BLaER1 (cell line): ENCODE results near the gene GFER.
A peak's percentile ranks its signal among the peaks of the same experiment; 100 is the strongest.

Experiments
- H3K27ac ChIP-seq: shearing (Covaris generic); formaldehyde crosslinking; 2 replicates; pipeline ENCODE4 v1.8.1; 2022
- H3K27me3 ChIP-seq: shearing (Covaris generic); formaldehyde crosslinking; 2 replicates; pipeline ENCODE4 v1.8.1; 2022
- H3K36me3 ChIP-seq: shearing (Covaris generic); formaldehyde crosslinking; 2 replicates; pipeline ENCODE4 v1.8.1; 2022
- H3K4me1 ChIP-seq: shearing (Covaris generic); formaldehyde crosslinking; 2 replicates; pipeline ENCODE4 v1.8.1; 2022
- H3K4me2 ChIP-seq: shearing (Covaris generic); formaldehyde crosslinking; 2 replicates; pipeline ENCODE4 v1.8.1; 2022
- H3K4me3 ChIP-seq: shearing (Covaris generic); formaldehyde crosslinking; 2 replicates; pipeline ENCODE4 v1.8.1; 2022
- H3K9ac ChIP-seq: shearing (Covaris generic); formaldehyde crosslinking; 2 replicates; pipeline ENCODE4 v1.8.1; 2022
- H3K9me3 ChIP-seq: shearing (Covaris generic); formaldehyde crosslinking; 2 replicates; pipeline ENCODE4 v1.8.1; 2022
- H4K20me1 ChIP-seq: shearing (Covaris generic); formaldehyde crosslinking; 2 replicates; pipeline ENCODE4 v1.8.1; 2022
- Cebpa-rat ChIP-seq: shearing (Covaris generic); IDR thresholded peaks from 2 replicates; pipeline ENCODE4 v1.8.1; 2022

Gene GFER

GRCh38 chr16:1965396-1966001, 18.5 kb upstream of the GFER start:
- Histone ChIP-seq H3K4me1 (peaks cover 48% of the 10 kb centered on the region), H3K36me3 (peaks cover 40% of the 10 kb centered on the region), H3K4me2 (peak overlapping the region; percentile 98), H3K27me3 (no peaks in the 10 kb centered on the region), H3K9ac (peak overlapping the region; percentile 97), H3K27ac (peak overlapping the region; percentile 96), H4K20me1 (peaks cover 40% of the 10 kb centered on the region), H3K4me3 (peak overlapping the region; percentile 90), H3K9me3 (no peaks in the 10 kb centered on the region)
- TF ChIP-seq Cebpa-rat: no peak

- no peaks in the 10 kb centered on the region for H3K9me3 ChIP-seq
- peak within 1 kb of the TSS; percentile 96 for H3K27ac ChIP-seq
- H4K20me1 ChIP-seq: peaks cover 30% of the 10 kb centered on the region
- peak within 1 kb of the TSS; percentile 97 for H3K9ac ChIP-seq
- H3K4me3 ChIP-seq: peak within 1 kb of the TSS; percentile 90
- peaks cover 35% of the 10 kb centered on the region for H3K36me3 ChIP-seq
- peaks cover 48% of the 10 kb centered on the region for H3K4me1 ChIP-seq
- no peak for TF ChIP-seq Cebpa-rat
- H3K4me2 ChIP-seq: peak within 1 kb of the TSS; percentile 98
- H3K27me3 ChIP-seq: no peaks in the 10 kb centered on the region
Observed at GRCh38 chr16:1966460-1966859, 17.5 kb upstream of the GFER start, which contains the start of gene RNF151. RNF151 (plus strand) TSS chr16:1966856; CDS start chr16:1966882, 26 bp downstream.

- no peak overlapping the region for H3K4me2 ChIP-seq
- no peaks in the 10 kb centered on the region for H3K9me3 ChIP-seq
- H3K27me3 ChIP-seq: no peaks in the 10 kb centered on the region
- no peak overlapping the region for H3K27ac ChIP-seq
- peaks cover 16% of the 10 kb centered on the region for H3K36me3 ChIP-seq
- no peak overlapping the region for H3K9ac ChIP-seq
- H3K4me1 ChIP-seq: peaks cover 39% of the 10 kb centered on the region
- H4K20me1 ChIP-seq: peaks cover 25% of the 10 kb centered on the region
- no peak overlapping the region for H3K4me3 ChIP-seq
- no peak for TF ChIP-seq Cebpa-rat
Observed at GRCh38 chr16:1968146-1968953, 15.6 kb upstream of the GFER start.

- TF ChIP-seq Cebpa-rat: no peak
- Histone ChIP-seq H3K4me3 (peak within 1 kb of the TSS; percentile 100), H4K20me1 (peaks cover 42% of the 10 kb centered on the region), H3K27ac (peak within 1 kb of the TSS; percentile 92), H3K27me3 (no peaks in the 10 kb centered on the region), H3K4me2 (peak within 1 kb of the TSS; percentile 99), H3K9ac (peak within 1 kb of the TSS; percentile 92), H3K4me1 (peaks cover 27% of the 10 kb centered on the region), H3K36me3 (peaks cover 38% of the 10 kb centered on the region), H3K9me3 (no peaks in the 10 kb centered on the region)
Observed at GRCh38 chr16:1971796-1972489, 12.1 kb upstream of the GFER start, which contains the start of gene TBL3. TBL3 (plus strand) TSS chr16:1972053; CDS start chr16:1972165, 112 bp downstream.

GRCh38 chr16:1972490-1972877, 11.5 kb upstream of the GFER start:
- H3K27ac ChIP-seq: peak overlapping the region; percentile 92
- peak overlapping the region; percentile 99 for H3K4me2 ChIP-seq
- peak overlapping the region; percentile 92 for H3K9ac ChIP-seq
- no peaks in the 10 kb centered on the region for H3K27me3 ChIP-seq
- H4K20me1 ChIP-seq: peaks cover 43% of the 10 kb centered on the region
- peaks cover 40% of the 10 kb centered on the region for H3K36me3 ChIP-seq
- peaks cover 27% of the 10 kb centered on the region for H3K4me1 ChIP-seq
- no peak for TF ChIP-seq Cebpa-rat
- H3K9me3 ChIP-seq: no peaks in the 10 kb centered on the region
- peak overlapping the region; percentile 100 for H3K4me3 ChIP-seq

DNA sequence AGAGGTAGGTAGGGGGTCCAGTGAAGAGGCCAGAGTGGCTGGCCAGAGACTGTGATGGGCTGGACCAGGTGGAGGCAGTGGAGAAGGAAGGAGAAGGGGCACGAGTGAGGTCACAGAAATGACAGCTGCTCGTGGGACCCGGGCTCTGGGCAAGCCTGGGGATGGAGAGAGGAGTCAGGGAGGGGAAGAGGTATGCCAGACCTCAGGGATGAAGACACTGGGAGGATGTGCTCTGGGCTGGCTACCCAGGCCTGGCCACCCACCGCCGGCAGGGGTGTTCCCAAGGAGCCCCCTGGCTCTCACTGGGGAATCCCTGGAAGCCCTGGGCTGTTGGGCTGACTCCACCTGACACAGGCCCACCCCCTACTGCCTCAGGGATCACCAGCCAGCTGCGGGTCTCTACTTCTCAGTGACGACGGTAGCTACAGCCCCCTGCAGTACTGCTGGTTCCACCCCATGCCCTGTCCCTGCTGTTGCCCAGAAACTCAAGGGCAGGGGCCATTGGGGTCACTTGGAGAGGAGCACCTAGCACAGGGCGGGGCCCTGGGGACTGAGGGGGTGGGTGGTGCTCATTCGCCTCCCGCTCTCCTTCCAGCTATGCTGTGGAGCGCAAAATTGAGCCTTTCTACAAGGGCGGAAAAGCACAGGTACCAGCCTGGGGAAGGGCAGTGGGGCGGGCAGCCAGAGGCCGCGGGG, 10.4 kb upstream of the GFER start:
- H3K4me1 ChIP-seq: peaks cover 27% of the 10 kb centered on the region
- peaks cover 51% of the 10 kb centered on the region for H3K36me3 ChIP-seq
- H4K20me1 ChIP-seq: peaks cover 54% of the 10 kb centered on the region
- H3K9ac ChIP-seq: peak overlapping the region; percentile 92; the same call in 1 of the 2 replicates
- H3K27ac ChIP-seq: no peak overlapping the region
- H3K27me3 ChIP-seq: peaks cover 11% of the 10 kb centered on the region
- H3K4me2 ChIP-seq: peak overlapping the region; percentile 99
- H3K9me3 ChIP-seq: no peaks in the 10 kb centered on the region
- peak overlapping the region; percentile 100; the same call in 1 of the 2 replicates for H3K4me3 ChIP-seq
- no peak for TF ChIP-seq Cebpa-rat

- Histone ChIP-seq H3K27me3 (peaks cover 19% of the 10 kb centered on the region), H3K4me2 (no peak overlapping the region), H3K4me1 (peaks cover 29% of the 10 kb centered on the region), H4K20me1 (peaks cover 62% of the 10 kb centered on the region), H3K9me3 (no peaks in the 10 kb centered on the region), H3K4me3 (no peak overlapping the region), H3K36me3 (peaks cover 59% of the 10 kb centered on the region), H3K27ac (no peak overlapping the region), H3K9ac (no peak overlapping the region)
- TF ChIP-seq Cebpa-rat: no peak
Observed at GRCh38 chr16:1974157-1975070, 9.6 kb upstream of the GFER start.

DNA sequence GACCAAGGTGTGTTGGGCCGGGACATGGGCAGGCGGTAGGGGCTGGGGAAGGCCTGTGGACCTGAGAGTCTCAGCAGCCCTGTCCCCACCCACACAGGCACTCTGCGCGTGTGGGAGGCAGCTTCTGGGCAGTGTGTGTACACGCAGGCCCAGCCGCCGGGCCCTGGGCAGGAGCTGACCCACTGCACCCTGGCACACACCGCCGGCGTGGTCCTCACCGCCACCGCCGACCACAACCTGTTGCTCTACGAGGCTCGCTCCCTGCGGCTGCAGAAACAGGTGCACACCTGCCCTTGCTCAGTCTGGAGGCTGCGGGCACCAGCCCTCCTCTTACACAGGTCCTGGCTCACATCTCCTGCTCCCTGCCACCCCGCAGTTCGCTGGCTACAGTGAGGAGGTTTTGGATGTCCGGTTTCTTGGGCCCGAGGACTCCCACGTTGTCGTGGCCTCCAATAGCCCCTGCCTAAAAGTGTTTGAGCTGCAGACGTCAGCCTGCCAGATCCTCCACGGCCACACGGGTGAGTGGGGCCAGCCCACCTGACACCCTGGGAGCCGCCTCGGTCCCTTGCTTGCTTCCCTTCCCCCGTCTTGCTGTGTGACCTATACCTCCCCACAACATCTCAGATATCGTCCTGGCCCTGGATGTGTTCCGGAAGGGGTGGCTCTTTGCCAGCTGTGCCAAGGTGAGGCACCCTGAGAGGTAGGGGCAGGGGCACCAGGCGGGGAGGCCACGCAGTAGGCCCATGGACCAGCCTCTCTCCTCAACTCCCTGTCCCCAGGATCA, 8.4 kb upstream of the GFER start:
- Histone ChIP-seq H3K27ac (no peak overlapping the region), H3K4me2 (no peak overlapping the region), H3K4me3 (no peak overlapping the region), H3K27me3 (peaks cover 31% of the 10 kb centered on the region), H4K20me1 (peaks cover 74% of the 10 kb centered on the region), H3K36me3 (peaks cover 63% of the 10 kb centered on the region), H3K9me3 (no peaks in the 10 kb centered on the region), H3K4me1 (peaks cover 36% of the 10 kb centered on the region), H3K9ac (no peak overlapping the region)
- no peak for TF ChIP-seq Cebpa-rat
